ENCODE data around the gene B4GALT1.

B4GALT1 gene

GRCh38 chr9:33157960-33158842 lies 8.9 kb downstream of the B4GALT1 start:
- in situ Hi-C loops (cut with HindIII; ENCODE audit: low sequenced_read_pairs) = no loop called here
- TF ChIP-seq, protein P1, sequence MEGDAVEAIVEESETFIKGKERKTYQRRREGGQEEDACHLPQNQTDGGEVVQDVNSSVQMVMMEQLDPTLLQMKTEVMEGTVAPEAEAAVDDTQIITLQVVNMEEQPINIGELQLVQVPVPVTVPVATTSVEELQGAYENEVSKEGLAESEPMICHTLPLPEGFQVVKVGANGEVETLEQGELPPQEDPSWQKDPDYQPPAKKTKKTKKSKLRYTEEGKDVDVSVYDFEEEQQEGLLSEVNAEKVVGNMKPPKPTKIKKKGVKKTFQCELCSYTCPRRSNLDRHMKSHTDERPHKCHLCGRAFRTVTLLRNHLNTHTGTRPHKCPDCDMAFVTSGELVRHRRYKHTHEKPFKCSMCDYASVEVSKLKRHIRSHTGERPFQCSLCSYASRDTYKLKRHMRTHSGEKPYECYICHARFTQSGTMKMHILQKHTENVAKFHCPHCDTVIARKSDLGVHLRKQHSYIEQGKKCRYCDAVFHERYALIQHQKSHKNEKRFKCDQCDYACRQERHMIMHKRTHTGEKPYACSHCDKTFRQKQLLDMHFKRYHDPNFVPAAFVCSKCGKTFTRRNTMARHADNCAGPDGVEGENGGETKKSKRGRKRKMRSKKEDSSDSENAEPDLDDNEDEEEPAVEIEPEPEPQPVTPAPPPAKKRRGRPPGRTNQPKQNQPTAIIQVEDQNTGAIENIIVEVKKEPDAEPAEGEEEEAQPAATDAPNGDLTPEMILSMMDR (IDR thresholded peaks at IDR 0.05; ENCODE audit: low read depth, low read length) = no peak
- H3K4me3 ChIP-seq (ENCODE audit: low read depth, low read length) = no peak overlapping the region
- no peak for DNase-seq (ENCODE audit: low read depth, low spot score)

DNA sequence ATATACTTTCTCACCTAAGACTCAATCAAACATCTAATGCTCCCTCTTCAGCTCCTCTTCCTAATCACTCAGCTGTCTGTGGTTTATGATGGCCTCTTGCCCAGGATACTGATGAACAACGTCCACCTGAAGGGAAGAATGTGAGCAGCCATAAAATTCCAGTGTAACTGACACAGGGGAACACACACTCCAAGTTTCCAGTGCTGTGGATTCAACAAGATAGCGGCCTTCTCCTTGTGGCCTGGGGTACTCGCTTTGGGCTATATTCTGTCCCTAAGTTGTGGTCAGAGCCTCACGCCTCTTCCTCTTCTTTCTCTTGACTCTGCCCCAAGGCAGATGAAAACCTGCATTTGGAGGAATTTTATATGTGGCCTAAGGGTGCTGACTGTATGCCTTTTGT lies 11.7 kb downstream of the B4GALT1 start:
- DNase-seq (ENCODE audit: low read depth, low spot score) = no peak
- TF ChIP-seq, protein P1 (IDR thresholded peaks at IDR 0.05; ENCODE audit: low read depth, low read length) = no peak
- in situ Hi-C loops (cut with HindIII; ENCODE audit: low sequenced_read_pairs) = no loop called here
- no peak overlapping the region for H3K4me3 ChIP-seq (ENCODE audit: low read depth, low read length)

GRCh38 chr9:33154371-33154770 lies 12.8 kb downstream of the B4GALT1 start:
- in situ Hi-C loops (cut with HindIII; ENCODE audit: low sequenced_read_pairs) = no loop called here
- no peak for DNase-seq (ENCODE audit: low read depth, low spot score)
- no peak overlapping the region for H3K4me3 ChIP-seq (ENCODE audit: low read depth, low read length)
- TF ChIP-seq, protein P1 (IDR thresholded peaks at IDR 0.05; ENCODE audit: low read depth, low read length) = no peak

- TF ChIP-seq, protein P1 (IDR thresholded peaks at IDR 0.05; ENCODE audit: low read depth, low read length) = no peak
- in situ Hi-C loops (cut with HindIII; ENCODE audit: low sequenced_read_pairs) = no loop called here
- no peak overlapping the region for H3K4me3 ChIP-seq (ENCODE audit: low read depth, low read length)
- no peak for DNase-seq (ENCODE audit: low read depth, low spot score)
These were observed 13.5 kb downstream of the B4GALT1 start for GRCh38 chr9:33153666-33154065.

DNA sequence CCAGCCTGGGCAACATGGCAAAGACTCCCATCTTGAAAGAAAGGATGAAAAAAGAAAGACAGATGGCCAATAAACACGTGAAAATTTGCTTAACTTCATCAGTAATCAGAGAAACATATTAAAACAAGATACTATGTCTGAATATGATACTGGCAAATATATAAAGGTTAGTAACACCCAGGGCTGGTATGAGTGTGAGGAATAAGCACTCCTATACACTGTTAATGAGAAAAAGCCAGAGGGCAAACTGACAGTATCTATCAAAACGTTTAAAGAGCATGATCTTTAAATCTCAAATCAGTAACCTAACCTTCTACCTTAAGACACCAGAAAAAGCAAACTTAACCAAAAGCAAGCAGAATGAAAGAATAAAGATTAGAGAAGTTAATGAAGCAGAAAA lies 14.1 kb downstream of the B4GALT1 start:
- no peak overlapping the region for H3K4me3 ChIP-seq (ENCODE audit: low read depth, low read length)
- DNase-seq (ENCODE audit: low read depth, low spot score) = no peak
- in situ Hi-C loops (cut with HindIII; ENCODE audit: low sequenced_read_pairs) = no loop called here
- TF ChIP-seq, protein P1 (IDR thresholded peaks at IDR 0.05; ENCODE audit: low read depth, low read length) = no peak

DNA sequence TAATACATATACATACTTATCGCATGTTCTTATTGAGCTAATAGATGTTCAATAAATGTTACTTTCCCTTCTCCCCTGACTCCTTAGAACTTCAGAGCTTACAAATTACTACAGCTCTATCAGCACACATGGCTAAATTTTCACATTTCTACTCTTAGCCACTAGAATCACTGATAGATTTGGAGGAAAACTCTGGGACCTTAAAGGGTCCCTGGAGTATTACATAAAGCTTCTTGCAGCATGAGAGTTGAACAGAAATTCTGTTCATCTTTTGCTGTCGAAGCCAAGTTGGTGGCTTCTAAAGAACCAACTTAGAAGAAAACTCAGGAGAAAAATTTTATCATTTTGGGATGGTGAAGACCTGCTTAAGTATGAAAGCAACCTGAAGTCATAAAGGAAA lies 15.5 kb downstream of the B4GALT1 start:
- DNase-seq (ENCODE audit: low read depth, low spot score) = no peak
- H3K4me3 ChIP-seq (ENCODE audit: low read depth, low read length) = no peak overlapping the region
- in situ Hi-C loops (cut with HindIII; ENCODE audit: low sequenced_read_pairs) = no loop called here
- TF ChIP-seq, protein P1 (IDR thresholded peaks at IDR 0.05; ENCODE audit: low read depth, low read length) = no peak

All from astrocyte of the spinal cord (primary cell).